ENCODE data around the gene ARHGAP15.

The ARHGAP15 gene

DNA sequence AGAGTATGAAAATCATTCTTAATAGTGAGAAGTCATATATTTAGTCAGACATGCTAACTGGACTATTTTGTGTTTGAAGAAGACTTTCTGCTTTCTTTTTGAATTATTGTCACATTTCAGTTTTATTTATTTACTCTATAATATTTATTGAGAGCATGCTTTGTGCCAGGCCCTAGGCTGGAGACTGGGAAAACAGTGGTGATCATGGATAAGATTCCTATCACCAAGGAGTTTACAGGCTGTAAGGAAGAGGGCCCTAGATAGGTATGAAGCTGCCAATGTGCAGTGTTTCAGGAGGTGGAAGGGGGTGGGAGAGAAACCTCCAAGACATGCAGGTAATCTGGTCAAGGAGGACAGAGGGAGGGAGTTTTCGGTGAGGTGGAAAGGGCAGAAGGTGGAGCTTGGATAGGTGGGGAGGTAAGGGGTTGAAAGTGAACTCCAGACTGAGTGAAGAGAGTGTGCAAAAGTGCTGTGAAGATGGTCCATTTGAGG is 207.5 kb downstream of the ARHGAP15 start:
- H3K4me3 ChIP-seq (ENCODE audit: low read depth, low read length, poor library complexity, severe bottlenecking), result no peak overlapping the region
- H3F3A ChIP-seq (ENCODE audit: insufficient read depth, low read length), result no peaks in the 10 kb centered on the region
- H3K9me2 ChIP-seq (ENCODE audit: low read depth, low read length), result no peaks in the 10 kb centered on the region
- no peaks in the 10 kb centered on the region for H3K4me1 ChIP-seq (ENCODE audit: insufficient read depth, low read length, severe bottlenecking)
- H3K79me2 ChIP-seq (ENCODE audit: insufficient read depth, low read length), result no peaks in the 10 kb centered on the region
- no peak overlapping the region for H3K4me2 ChIP-seq (ENCODE audit: low read length)
- TF ChIP-seq, protein P1, sequence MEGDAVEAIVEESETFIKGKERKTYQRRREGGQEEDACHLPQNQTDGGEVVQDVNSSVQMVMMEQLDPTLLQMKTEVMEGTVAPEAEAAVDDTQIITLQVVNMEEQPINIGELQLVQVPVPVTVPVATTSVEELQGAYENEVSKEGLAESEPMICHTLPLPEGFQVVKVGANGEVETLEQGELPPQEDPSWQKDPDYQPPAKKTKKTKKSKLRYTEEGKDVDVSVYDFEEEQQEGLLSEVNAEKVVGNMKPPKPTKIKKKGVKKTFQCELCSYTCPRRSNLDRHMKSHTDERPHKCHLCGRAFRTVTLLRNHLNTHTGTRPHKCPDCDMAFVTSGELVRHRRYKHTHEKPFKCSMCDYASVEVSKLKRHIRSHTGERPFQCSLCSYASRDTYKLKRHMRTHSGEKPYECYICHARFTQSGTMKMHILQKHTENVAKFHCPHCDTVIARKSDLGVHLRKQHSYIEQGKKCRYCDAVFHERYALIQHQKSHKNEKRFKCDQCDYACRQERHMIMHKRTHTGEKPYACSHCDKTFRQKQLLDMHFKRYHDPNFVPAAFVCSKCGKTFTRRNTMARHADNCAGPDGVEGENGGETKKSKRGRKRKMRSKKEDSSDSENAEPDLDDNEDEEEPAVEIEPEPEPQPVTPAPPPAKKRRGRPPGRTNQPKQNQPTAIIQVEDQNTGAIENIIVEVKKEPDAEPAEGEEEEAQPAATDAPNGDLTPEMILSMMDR (IDR thresholded peaks at IDR 0.05; ENCODE audit: low read length), result no peak
- TF ChIP-seq EZH2 (IDR thresholded peaks at IDR 0.05; ENCODE audit: borderline replicate concordance, low read length), result no peak
- H3K9ac ChIP-seq (ENCODE audit: low read length), result no peak overlapping the region
- H3K9me3 ChIP-seq (ENCODE audit: low read length), result no peaks in the 10 kb centered on the region
- H2AFZ ChIP-seq (ENCODE audit: low read length), result no peak overlapping the region
- H3K36me3 ChIP-seq (ENCODE audit: insufficient read depth, low read length), result peaks cover 9% of the 10 kb centered on the region; the same call in 1 of the 2 replicates
- no peak overlapping the region for H3K27ac ChIP-seq (ENCODE audit: low read depth, low read length, poor library complexity, severe bottlenecking)
- H3K27me3 ChIP-seq (ENCODE audit: insufficient read depth, low read length), result no peaks in the 10 kb centered on the region
- H4K20me1 ChIP-seq (ENCODE audit: insufficient read depth, low read length), result no peaks in the 10 kb centered on the region

DNA sequence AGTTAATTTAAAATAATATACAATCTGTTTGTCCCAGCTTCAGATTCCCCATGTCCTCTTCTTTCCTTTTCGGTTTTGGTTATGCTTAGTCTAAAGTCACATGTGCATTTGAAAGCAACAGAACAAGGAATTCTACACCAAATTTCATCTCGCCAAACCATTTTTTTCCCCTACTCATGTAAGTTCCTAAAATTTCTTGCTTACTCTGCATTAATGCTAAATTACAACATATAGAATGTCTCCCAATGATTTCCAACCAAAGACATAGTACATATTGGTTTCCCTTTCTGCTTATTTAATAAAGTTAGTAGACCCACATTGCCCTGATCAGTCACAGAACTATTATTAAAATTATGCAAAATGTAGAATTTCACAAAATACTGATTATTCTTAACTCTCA is 212.3 kb downstream of the ARHGAP15 start:
- no peak overlapping the region for H3K27ac ChIP-seq (ENCODE audit: low read depth, low read length, poor library complexity, severe bottlenecking)
- H3K79me2 ChIP-seq (ENCODE audit: insufficient read depth, low read length), result no peaks in the 10 kb centered on the region
- no peak overlapping the region for H2AFZ ChIP-seq (ENCODE audit: low read length)
- no peak overlapping the region for H3K4me2 ChIP-seq (ENCODE audit: low read length)
- no peaks in the 10 kb centered on the region for H4K20me1 ChIP-seq (ENCODE audit: insufficient read depth, low read length)
- no peaks in the 10 kb centered on the region for H3K27me3 ChIP-seq (ENCODE audit: insufficient read depth, low read length)
- TF ChIP-seq, protein P1 (IDR thresholded peaks at IDR 0.05; ENCODE audit: low read length), result no peak
- TF ChIP-seq EZH2 (IDR thresholded peaks at IDR 0.05; ENCODE audit: borderline replicate concordance, low read length), result no peak
- H3K36me3 ChIP-seq (ENCODE audit: insufficient read depth, low read length), result no peaks in the 10 kb centered on the region
- no peaks in the 10 kb centered on the region for H3F3A ChIP-seq (ENCODE audit: insufficient read depth, low read length)
- no peaks in the 10 kb centered on the region for H3K9me3 ChIP-seq (ENCODE audit: low read length)
- H3K4me1 ChIP-seq (ENCODE audit: insufficient read depth, low read length, severe bottlenecking), result no peaks in the 10 kb centered on the region
- no peaks in the 10 kb centered on the region for H3K9me2 ChIP-seq (ENCODE audit: low read depth, low read length)
- H3K4me3 ChIP-seq (ENCODE audit: low read depth, low read length, poor library complexity, severe bottlenecking), result no peak overlapping the region
- H3K9ac ChIP-seq (ENCODE audit: low read length), result no peak overlapping the region

- Histone ChIP-seq H3K9me3 (ENCODE audit: low read length) (no peaks in the 10 kb centered on the region), H3K9me2 (ENCODE audit: low read depth, low read length) (no peaks in the 10 kb centered on the region), H3K36me3 (ENCODE audit: insufficient read depth, low read length) (no peaks in the 10 kb centered on the region), H4K20me1 (ENCODE audit: insufficient read depth, low read length) (no peaks in the 10 kb centered on the region), H3K79me2 (ENCODE audit: insufficient read depth, low read length) (no peaks in the 10 kb centered on the region), H3K27me3 (ENCODE audit: insufficient read depth, low read length) (no peaks in the 10 kb centered on the region), H3K4me2 (ENCODE audit: low read length) (no peak overlapping the region), H3K9ac (ENCODE audit: low read length) (no peak overlapping the region), H3F3A (ENCODE audit: insufficient read depth, low read length) (no peaks in the 10 kb centered on the region), H2AFZ (ENCODE audit: low read length) (no peak overlapping the region), H3K27ac (ENCODE audit: low read depth, low read length, poor library complexity, severe bottlenecking) (no peak overlapping the region), H3K4me3 (ENCODE audit: low read depth, low read length, poor library complexity, severe bottlenecking) (no peak overlapping the region), H3K4me1 (ENCODE audit: insufficient read depth, low read length, severe bottlenecking) (no peaks in the 10 kb centered on the region)
- TF ChIP-seq EZH2 (IDR thresholded peaks at IDR 0.05; ENCODE audit: borderline replicate concordance, low read length), result no peak
- TF ChIP-seq, protein P1 (IDR thresholded peaks at IDR 0.05; ENCODE audit: low read length), result no peak
Measured at GRCh38 chr2:143344780-143345179, 215.6 kb downstream of the ARHGAP15 start.
